Ascending aorta (tissue), 2 donors: ENCODE results near the gene DENND2C. TPM values are rescaled to one million over a fixed set of nuclear protein-coding genes. Genes with fewer than 3 reads are reported as not detected.

Source experiments
- DNase-seq, 2 donors: peaks; one replicate each; pipeline ENCODE4 v3.0.0-alpha.2; 2019; ENCODE audit warnings: low spot score in 2 of 2
- H3K27ac ChIP-seq, 2 donors: fragments of 200-600 bp; sonication (generic); one replicate each; pipeline ENCODE4 v1.5.1; 2016 to 2017; ENCODE audit warnings: mild to moderate bottlenecking in 1 of 2
- H3K27me3 ChIP-seq: fragments of 200-600 bp; sonication (generic); one replicate; pipeline ENCODE4 v1.5.1; 2017
- H3K36me3 ChIP-seq, 2 donors: fragments of 200-600 bp; sonication (generic); one replicate each; pipeline ENCODE4 v1.5.1; 2016
- H3K4me1 ChIP-seq, 2 donors: fragments of 200-600 bp; sonication (generic); one replicate each; pipeline ENCODE4 v1.5.1; 2016 to 2017; ENCODE audit warnings: mild to moderate bottlenecking in 1 of 2
- H3K4me3 ChIP-seq, 2 donors: fragments of 200-600 bp; sonication (generic); one replicate each; pipeline ENCODE4 v1.5.1; 2016 to 2017; ENCODE audit warnings: mild to moderate bottlenecking in 1 of 2
- H3K9me3 ChIP-seq, 2 donors: fragments of 200-600 bp; sonication (generic); one replicate each; pipeline ENCODE4 v1.5.1; 2016
- CTCF ChIP-seq, 3 experiments: fragments of 200-600 bp in 2 of 3; fragments of 450-650 bp in 1 of 3; sonication (generic) in 2 of 3; IDR thresholded peaks; one replicate each; pipeline ENCODE4 v1.5.1; 2016 to 2019; ENCODE audit warnings: antibody characterized with exemption in 3 of 3, mild to moderate bottlenecking in 1 of 3, moderate library complexity in 1 of 3
- intact Hi-C: fragments of 100-400 bp; cut with DNase I; formaldehyde crosslinking; loops from one replicate; pipeline ENCODE4 v1.15.1; 2023
- total RNA-seq: library from RNA; depleted of rRNA; stranded (reverse); fragments of >200 nt; gene quantifications from one replicate; pipeline ENCODE4 v1.1.0, GENCODE V29; 2016

The DENND2C gene
- total RNA-seq, 1 donor from 2014 or later: 5.4 TPM

- Histone ChIP-seq H3K27ac (no peak overlapping the region), H3K4me3 (no peak overlapping the region), H3K36me3 (no peaks in the 10 kb centered on the region), H3K27me3 (no peaks in the 10 kb centered on the region), H3K4me1 (no peaks in the 10 kb centered on the region), H3K9me3 (no peaks in the 10 kb centered on the region)
- TF ChIP-seq CTCF (IDR thresholded peaks at IDR 0.05): no peak
- no peak for DNase-seq
- intact Hi-C loops: no loop called here
Measured at GRCh38 chr1:114536043-114536442, 133.8 kb downstream of the DENND2C start.

- intact Hi-C loops: no loop called here
- H3K27ac ChIP-seq: no peak overlapping the region
- H3K4me3 ChIP-seq: no peak overlapping the region
- no peaks in the 10 kb centered on the region for H3K27me3 ChIP-seq
- no peaks in the 10 kb centered on the region for H3K36me3 ChIP-seq
- no peaks in the 10 kb centered on the region for H3K4me1 ChIP-seq
- no peak for DNase-seq
- no peak for TF ChIP-seq CTCF (IDR thresholded peaks at IDR 0.05)
- no peaks in the 10 kb centered on the region for H3K9me3 ChIP-seq
Measured at GRCh38 chr1:114535401-114535800, 134.4 kb downstream of the DENND2C start.

Other genes starting within 250 kb of the DENND2C start
- 42.5 TPM for gene TRIM33, start 158.8 kb downstream of the DENND2C start, total RNA-seq
- gene BCAS2, start 88.4 kb downstream of the DENND2C start, total RNA-seq: 26.1 TPM
- not detected for gene AMPD1, start 25.5 kb upstream of the DENND2C start, total RNA-seq
- 10.7 TPM for gene NRAS, start 46.7 kb upstream of the DENND2C start, total RNA-seq
- 290 TPM for gene CSDE1, start 87.9 kb upstream of the DENND2C start, total RNA-seq
- gene SIKE1, start 110.6 kb upstream of the DENND2C start, total RNA-seq: 17.1 TPM
- not detected for gene SYCP1, start 184.8 kb upstream of the DENND2C start, total RNA-seq